A673 (cell line): ENCODE results near the gene PATJ. TPM values are rescaled to one million over a fixed set of nuclear protein-coding genes. Genes with fewer than 3 reads are reported as not detected.
A peak's percentile ranks its signal among the peaks of the same experiment; 100 is the strongest.
"Not testable (repeated sequence)": the region's sequence is repeated elsewhere in the genome, so short reads cannot be mapped to it uniquely, and the experiment has no call there.

Experiments used
- BruUV-seq: library from RNA; stranded (reverse); fragments of 400-500 nt; replicated peaks from 2 replicates; lab custom pipeline; 2021; lab: Mats Ljungman, UMichigan
- CTCF ChIA-PET: fragments of 300-600 bp; sonication (Branson Sonifier 250); formaldehyde crosslinking; loops from one replicate; lab custom pipeline; 2022; ENCODE audit warnings: antibody characterized with exemption; lab: Charles Lee
- POLR2A ChIA-PET: fragments of 300-600 bp; sonication (Branson Sonifier 250); formaldehyde crosslinking; loops from one replicate; lab custom pipeline; 2022; ENCODE audit warnings: antibody characterized with exemption; ENCODE audit not compliant: low non-redundant PET; lab: Charles Lee
- DNase-seq: peaks from one replicate; pipeline ENCODE4 v3.0.0-alpha.2; 2015; ENCODE audit warnings: low spot score
- H3K27ac ChIP-seq: fragments of 200-600 bp; sonication (generic); 2 replicates; pipeline ENCODE4 v1.5.1; 2016; ENCODE audit warnings: mixed run types, low read depth, mild to moderate bottlenecking, mixed read lengths, antibody characterized with exemption, low read length; ENCODE audit not compliant: poor library complexity, severe bottlenecking
- H3K27me3 ChIP-seq: fragments of 200-600 bp; sonication (generic); replicated peaks from 2 replicates; pipeline ENCODE4 v1.6.1; 2017; ENCODE audit warnings: mixed run types, low read depth, mild to moderate bottlenecking, mixed read lengths, antibody characterized with exemption, low read length; ENCODE audit not compliant: insufficient read depth, poor library complexity
- H3K36me3 ChIP-seq: fragments of 200-600 bp; sonication (generic); 2 replicates; pipeline ENCODE4 v1.6.1; 2016; ENCODE audit warnings: mixed run types, mild to moderate bottlenecking, mixed read lengths, antibody characterized with exemption, low read length; ENCODE audit not compliant: insufficient read depth, poor library complexity, severe bottlenecking
- H3K4me1 ChIP-seq: fragments of 200-600 bp; sonication (generic); 2 replicates; pipeline ENCODE4 v1.6.1; 2017; ENCODE audit warnings: mixed run types, mild to moderate bottlenecking, mixed read lengths, antibody characterized with exemption, low read length; ENCODE audit not compliant: insufficient read depth, poor library complexity, severe bottlenecking
- H3K4me3 ChIP-seq: fragments of 200-600 bp; sonication (generic); 2 replicates; pipeline ENCODE4 v1.5.1; 2016; ENCODE audit warnings: low read depth, mixed run types, mild to moderate bottlenecking, mixed read lengths, low read length; ENCODE audit not compliant: poor library complexity, severe bottlenecking
- H3K9me3 ChIP-seq: fragments of 200-600 bp; sonication (generic); 2 replicates; pipeline ENCODE4 v1.6.1; 2016; ENCODE audit warnings: mixed run types, low read depth, mild to moderate bottlenecking, mixed read lengths, antibody characterized with exemption, low read length; ENCODE audit not compliant: poor library complexity, severe bottlenecking
- EZH2 ChIP-seq: fragments of 200-600 bp; sonication (generic); IDR thresholded peaks from 2 replicates; pipeline ENCODE4 v1.6.1; 2017; ENCODE audit warnings: borderline replicate concordance, low read depth, mild to moderate bottlenecking, mixed read lengths, antibody characterized with exemption, low read length; ENCODE audit not compliant: poor library complexity, severe bottlenecking
- intact Hi-C: fragments of 100-400 bp; cut with micrococcal nuclease; formaldehyde crosslinking; loops from one replicate; pipeline ENCODE4 v1.10.0; 2022; ENCODE audit not compliant: unreplicated experiment
- total RNA-seq: library from RNA; stranded (reverse); gene quantifications from 2 replicates; pipeline ENCODE4 v1.2.3, GENCODE V29; 2021
- TF ChIP-seq, protein P1 (sequence below): fragments of 300-800, 200-600 bp; sonication (generic); conservative IDR thresholded peaks from 2 replicates; pipeline ENCODE4 v1.5.1; 2017; ENCODE audit warnings: low read depth, mild to moderate bottlenecking, antibody characterized with exemption, low read length, moderate library complexity, mixed read lengths

The PATJ gene
- total RNA-seq, 1 experiment from 2014 or later: 6.6 TPM

DNA sequence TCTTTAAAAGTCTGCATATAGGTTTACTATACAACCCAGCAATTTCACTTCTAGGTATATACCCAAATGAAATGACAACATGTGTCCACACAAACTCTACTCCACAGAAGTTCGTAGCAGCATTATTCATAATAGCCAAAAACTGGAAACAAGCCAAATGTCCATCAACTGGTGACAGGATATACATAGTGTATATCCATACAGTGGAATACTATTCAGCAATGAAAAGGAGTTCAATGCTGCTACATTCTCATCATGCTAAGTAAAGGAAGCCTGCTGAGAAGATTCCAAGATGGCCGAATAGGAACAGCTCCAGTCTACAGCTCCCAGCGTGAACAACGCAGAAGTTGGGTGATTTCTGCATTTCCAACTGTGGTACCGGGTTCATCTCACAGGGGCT, 200.6 kb downstream of the PATJ start:
- Histone ChIP-seq H3K36me3 (no peaks in the 10 kb centered on the region), H3K4me3 (no peak overlapping the region), H3K9me3 (no peaks in the 10 kb centered on the region), H3K27ac (no peak overlapping the region), H3K4me1 (no peaks in the 10 kb centered on the region), H3K27me3 (no peaks in the 10 kb centered on the region)
- BruUV-seq: no TSS peak
- ChIA-PET POLR2A (no interaction called here), CTCF (no interaction called here)
- intact Hi-C loops: no loop called here
- TF ChIP-seq, protein P1, sequence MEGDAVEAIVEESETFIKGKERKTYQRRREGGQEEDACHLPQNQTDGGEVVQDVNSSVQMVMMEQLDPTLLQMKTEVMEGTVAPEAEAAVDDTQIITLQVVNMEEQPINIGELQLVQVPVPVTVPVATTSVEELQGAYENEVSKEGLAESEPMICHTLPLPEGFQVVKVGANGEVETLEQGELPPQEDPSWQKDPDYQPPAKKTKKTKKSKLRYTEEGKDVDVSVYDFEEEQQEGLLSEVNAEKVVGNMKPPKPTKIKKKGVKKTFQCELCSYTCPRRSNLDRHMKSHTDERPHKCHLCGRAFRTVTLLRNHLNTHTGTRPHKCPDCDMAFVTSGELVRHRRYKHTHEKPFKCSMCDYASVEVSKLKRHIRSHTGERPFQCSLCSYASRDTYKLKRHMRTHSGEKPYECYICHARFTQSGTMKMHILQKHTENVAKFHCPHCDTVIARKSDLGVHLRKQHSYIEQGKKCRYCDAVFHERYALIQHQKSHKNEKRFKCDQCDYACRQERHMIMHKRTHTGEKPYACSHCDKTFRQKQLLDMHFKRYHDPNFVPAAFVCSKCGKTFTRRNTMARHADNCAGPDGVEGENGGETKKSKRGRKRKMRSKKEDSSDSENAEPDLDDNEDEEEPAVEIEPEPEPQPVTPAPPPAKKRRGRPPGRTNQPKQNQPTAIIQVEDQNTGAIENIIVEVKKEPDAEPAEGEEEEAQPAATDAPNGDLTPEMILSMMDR: no peak
- no peak for TF ChIP-seq EZH2
- DNase-seq: no peak

DNA sequence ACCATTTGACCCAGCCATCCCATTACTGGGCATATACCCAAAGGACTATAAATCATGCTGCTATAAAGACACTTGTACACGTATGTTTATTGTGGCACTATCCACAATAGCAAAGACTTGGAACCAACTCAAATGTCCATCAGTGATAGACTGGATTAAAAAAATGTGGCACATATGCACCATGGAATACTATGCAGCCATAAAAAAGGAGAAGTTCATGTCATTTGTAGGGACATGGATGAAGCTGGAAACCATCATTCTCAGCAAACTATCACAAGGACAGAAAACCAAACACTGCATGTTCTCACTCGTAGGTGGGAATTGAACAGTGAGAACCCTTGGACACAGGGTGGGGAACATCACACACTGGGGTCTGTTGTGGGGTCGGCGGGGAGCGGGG, 206.4 kb downstream of the PATJ start:
- BruUV-seq, CTCF ChIA-PET, H3K4me3 ChIP-seq, H3K36me3 ChIP-seq, H3K9me3 ChIP-seq, POLR2A ChIA-PET, H3K27me3 ChIP-seq, H3K27ac ChIP-seq, intact Hi-C loops, DNase-seq: not testable (repeated sequence)
- peaks cover 31% of the 10 kb centered on the region for H3K4me1 ChIP-seq

DNA sequence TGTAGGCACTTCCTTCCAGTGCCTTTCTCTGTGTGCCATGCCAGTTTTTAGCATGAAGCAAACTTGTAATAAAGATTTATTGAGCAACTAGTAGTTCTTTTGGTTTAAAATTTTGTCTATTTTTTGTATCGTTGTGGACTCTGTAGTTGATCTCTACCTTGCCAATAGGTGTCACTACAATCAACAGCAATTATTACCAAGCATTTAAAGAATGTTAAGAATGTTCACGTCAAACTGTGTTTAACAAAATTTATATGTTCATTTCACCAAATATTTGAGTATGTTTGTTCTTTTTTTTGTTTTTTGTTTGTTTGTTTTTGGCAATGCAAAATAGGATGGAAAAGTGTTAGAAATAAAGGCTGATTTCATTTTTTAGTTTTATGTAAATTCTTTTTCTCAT, 208.1 kb downstream of the PATJ start:
- no TSS peak for BruUV-seq
- no peak for TF ChIP-seq EZH2
- TF ChIP-seq, protein P1: peak; percentile 66
- Histone ChIP-seq H3K27me3 (no peaks in the 10 kb centered on the region), H3K9me3 (no peaks in the 10 kb centered on the region), H3K4me1 (peaks cover 38% of the 10 kb centered on the region), H3K27ac (no peak overlapping the region), H3K4me3 (no peak overlapping the region), H3K36me3 (no peaks in the 10 kb centered on the region)
- POLR2A ChIA-PET: no interaction called here
- intact Hi-C loops: loop anchor here (10.0 kb wide), 2 partner anchors 124 to 484 kb away; partner anchors contain the start of gene USP1
- peak; percentile 54 for DNase-seq
- CTCF ChIA-PET: no interaction called here
